Caco-2 (cell line): Measurements from ENCODE around the gene STRA8. TPM values are rescaled to one million over a fixed set of nuclear protein-coding genes. Genes with fewer than 3 reads are reported as not detected.

Source experiments
- BruUV-seq: library from RNA; stranded (reverse); fragments of 400-500 nt; replicated peaks from 2 replicates; lab custom pipeline; 2021; lab: Mats Ljungman, UMichigan
- CTCF ChIA-PET: fragments of 300-600 bp; sonication (Branson Sonifier 250); formaldehyde crosslinking; loops from one replicate; lab custom pipeline; 2022; ENCODE audit warnings: antibody characterized with exemption; lab: Charles Lee
- POLR2A ChIA-PET: fragments of 300-600 bp; sonication (Branson Sonifier 250); formaldehyde crosslinking; loops from one replicate; lab custom pipeline; 2022; ENCODE audit warnings: antibody characterized with exemption; lab: Charles Lee
- DNase-seq, 2 experiments: peaks; one replicate each; pipeline versions ENCODE4 v3.0.0 to v3.0.0-alpha.2; 2020 to 2022
- H3K27me3 ChIP-seq: replicated peaks from 2 replicates; pipeline ENCODE4 v1.6.0; 2011; ENCODE audit warnings: low read length; ENCODE audit not compliant: control insufficient read depth, insufficient read depth
- H3K36me3 ChIP-seq: 2 replicates; pipeline ENCODE4 v1.5.1; 2011; ENCODE audit warnings: low read length; ENCODE audit not compliant: control insufficient read depth, insufficient read depth
- H3K4me1 ChIP-seq: fragments of 250-450 bp; sonication (Bioruptor Pico); 2 replicates; pipeline ENCODE4 v1.5.1; 2020; ENCODE audit warnings: mild to moderate bottlenecking
- H3K4me3 ChIP-seq: 2 replicates; pipeline ENCODE4 v1.5.1; 2011; ENCODE audit warnings: low read depth, mild to moderate bottlenecking, control low read depth, low read length
- H3K9me3 ChIP-seq: fragments of 250-450 bp; sonication (Bioruptor Pico); 2 replicates; pipeline ENCODE4 v1.5.1; 2020; ENCODE audit warnings: mild to moderate bottlenecking, moderate library complexity
- H3K27ac Mint-ChIP-seq: one replicate; pipeline ENCODE4 v1.8.0; 2022; ENCODE audit warnings: mixed read lengths; ENCODE audit not compliant: unreplicated experiment
- H3K27me3 Mint-ChIP-seq: one replicate; pipeline ENCODE4 v1.8.0; 2022; ENCODE audit warnings: mixed read lengths; ENCODE audit not compliant: insufficient read depth, unreplicated experiment
- H3K36me3 Mint-ChIP-seq: one replicate; pipeline ENCODE4 v1.8.0; 2022; ENCODE audit warnings: mild to moderate bottlenecking, mixed read lengths; ENCODE audit not compliant: insufficient read depth, unreplicated experiment
- H3K4me1 Mint-ChIP-seq: one replicate; pipeline ENCODE4 v1.8.0; 2022; ENCODE audit warnings: low read depth, mixed read lengths; ENCODE audit not compliant: unreplicated experiment
- H3K4me3 Mint-ChIP-seq: one replicate; pipeline ENCODE4 v1.8.0; 2022; ENCODE audit warnings: mild to moderate bottlenecking, moderate library complexity, mixed read lengths; ENCODE audit not compliant: unreplicated experiment
- H3K9me3 Mint-ChIP-seq: one replicate; pipeline ENCODE4 v1.8.0; 2022; ENCODE audit warnings: mixed read lengths; ENCODE audit not compliant: unreplicated experiment
- intact Hi-C: fragments of 100-400 bp; cut with micrococcal nuclease; formaldehyde crosslinking; loops from one replicate; pipeline ENCODE4 v1.10.0; 2022; ENCODE audit not compliant: unreplicated experiment
- total RNA-seq: library from RNA; stranded (reverse); gene quantifications from 2 replicates; pipeline ENCODE4 v1.2.3, GENCODE V29; 2022
- TF ChIP-seq, protein P1 (sequence below), 2 experiments: fragments of 200-600 bp in 1 of 2; IDR thresholded peaks; 1 replicate in 1 of 2; 2 replicates in 1 of 2; pipeline versions ENCODE4 v1.5.1 to v1.8.0; 2011 to 2022; ENCODE audit warnings: antibody characterized with exemption in 1 of 2, control low read depth in 1 of 2, inconsistent platforms in 1 of 2, low read depth in 1 of 2, low read length in 1 of 2, mild to moderate bottlenecking in 1 of 2, moderate library complexity in 1 of 2; ENCODE audit not compliant: insufficient read depth in 1 of 2, severe bottlenecking in 1 of 2, unreplicated experiment in 1 of 2

The STRA8 gene
- total RNA-seq, 1 experiment from 2014 or later = not detected

GRCh38 chr7:135262623-135263320 lies 29.1 kb downstream of the STRA8 start:
- H3K4me3 ChIP-seq = no peak overlapping the region
- H3K36me3 Mint-ChIP-seq = no peaks in the 10 kb centered on the region

GRCh38 chr7:135263321-135263970 lies 29.8 kb downstream of the STRA8 start:
- Mint-ChIP-seq H3K4me3 (no peak overlapping the region), H3K4me1 (no peaks in the 10 kb centered on the region), H3K9me3 (peaks cover 19% of the 10 kb centered on the region), H3K36me3 (no peaks in the 10 kb centered on the region), H3K27ac (no peak overlapping the region), H3K27me3 (no peaks in the 10 kb centered on the region)
- Histone ChIP-seq H3K4me3 (no peak overlapping the region), H3K4me1 (no peaks in the 10 kb centered on the region; the same call in none of the 2 replicates), H3K27me3 (0 out of 2 replicates have a peak, but pooled peaks cover 1% of the 10 kb centered on the region), H3K36me3 (no peaks in the 10 kb centered on the region), H3K9me3 (peaks cover 16% of the 10 kb centered on the region)
- BruUV-seq = no TSS peak
- ChIA-PET CTCF (no interaction called here), POLR2A (no interaction called here)
- intact Hi-C loops = no loop called here
- TF ChIP-seq, protein P1, sequence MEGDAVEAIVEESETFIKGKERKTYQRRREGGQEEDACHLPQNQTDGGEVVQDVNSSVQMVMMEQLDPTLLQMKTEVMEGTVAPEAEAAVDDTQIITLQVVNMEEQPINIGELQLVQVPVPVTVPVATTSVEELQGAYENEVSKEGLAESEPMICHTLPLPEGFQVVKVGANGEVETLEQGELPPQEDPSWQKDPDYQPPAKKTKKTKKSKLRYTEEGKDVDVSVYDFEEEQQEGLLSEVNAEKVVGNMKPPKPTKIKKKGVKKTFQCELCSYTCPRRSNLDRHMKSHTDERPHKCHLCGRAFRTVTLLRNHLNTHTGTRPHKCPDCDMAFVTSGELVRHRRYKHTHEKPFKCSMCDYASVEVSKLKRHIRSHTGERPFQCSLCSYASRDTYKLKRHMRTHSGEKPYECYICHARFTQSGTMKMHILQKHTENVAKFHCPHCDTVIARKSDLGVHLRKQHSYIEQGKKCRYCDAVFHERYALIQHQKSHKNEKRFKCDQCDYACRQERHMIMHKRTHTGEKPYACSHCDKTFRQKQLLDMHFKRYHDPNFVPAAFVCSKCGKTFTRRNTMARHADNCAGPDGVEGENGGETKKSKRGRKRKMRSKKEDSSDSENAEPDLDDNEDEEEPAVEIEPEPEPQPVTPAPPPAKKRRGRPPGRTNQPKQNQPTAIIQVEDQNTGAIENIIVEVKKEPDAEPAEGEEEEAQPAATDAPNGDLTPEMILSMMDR (IDR thresholded peaks at IDR 0.05; ENCODE audit: insufficient read depth in 1 of 2, low read depth in 1 of 2, low read length in 1 of 2, severe bottlenecking in 1 of 2, unreplicated experiment in 1 of 2) = no peak
- DNase-seq = no peak

More at GRCh38 chr7:135262623-135263320, 29.1 kb downstream of the STRA8 start:
- peaks cover 16% of the 10 kb centered on the region for H3K9me3 ChIP-seq
- Mint-ChIP-seq H3K27me3 (no peaks in the 10 kb centered on the region), H3K27ac (no peak overlapping the region), H3K4me3 (no peak overlapping the region), H3K4me1 (peaks cover 5% of the 10 kb centered on the region), H3K9me3 (peaks cover 19% of the 10 kb centered on the region)
- no peak for DNase-seq
- no TSS peak for BruUV-seq
- ChIA-PET POLR2A (no interaction called here), CTCF (no interaction called here)
- peaks cover 5% of the 10 kb centered on the region for H3K4me1 ChIP-seq
- 0 out of 2 replicates have a peak, but pooled peaks cover 1% of the 10 kb centered on the region for H3K27me3 ChIP-seq
- TF ChIP-seq, protein P1 (IDR thresholded peaks at IDR 0.05; ENCODE audit: insufficient read depth in 1 of 2, low read depth in 1 of 2, low read length in 1 of 2, severe bottlenecking in 1 of 2, unreplicated experiment in 1 of 2) = no peak
- H3K36me3 ChIP-seq = no peaks in the 10 kb centered on the region
- intact Hi-C loops = no loop called here

GRCh38 chr7:135265637-135266036 lies 32.0 kb downstream of the STRA8 start:
- TF ChIP-seq, protein P1 (IDR thresholded peaks at IDR 0.05; ENCODE audit: insufficient read depth in 1 of 2, low read depth in 1 of 2, low read length in 1 of 2, severe bottlenecking in 1 of 2, unreplicated experiment in 1 of 2) = no peak
- no peak for DNase-seq
- Histone ChIP-seq H3K9me3 (peaks cover 16% of the 10 kb centered on the region), H3K4me3 (no peak overlapping the region), H3K36me3 (no peaks in the 10 kb centered on the region), H3K4me1 (no peaks in the 10 kb centered on the region; the same call in 1 of the 2 replicates), H3K27me3 (0 out of 2 replicates have a peak, but pooled peaks cover 1% of the 10 kb centered on the region)
- intact Hi-C loops = no loop called here
- Mint-ChIP-seq H3K4me1 (no peaks in the 10 kb centered on the region), H3K27me3 (no peaks in the 10 kb centered on the region), H3K36me3 (no peaks in the 10 kb centered on the region), H3K9me3 (peaks cover 19% of the 10 kb centered on the region), H3K27ac (no peak overlapping the region), H3K4me3 (no peak overlapping the region)
- POLR2A ChIA-PET = no interaction called here
- CTCF ChIA-PET = no interaction called here
- no TSS peak for BruUV-seq
